ENCODE data around the gene TARS1.

The TARS1 gene

DNA sequence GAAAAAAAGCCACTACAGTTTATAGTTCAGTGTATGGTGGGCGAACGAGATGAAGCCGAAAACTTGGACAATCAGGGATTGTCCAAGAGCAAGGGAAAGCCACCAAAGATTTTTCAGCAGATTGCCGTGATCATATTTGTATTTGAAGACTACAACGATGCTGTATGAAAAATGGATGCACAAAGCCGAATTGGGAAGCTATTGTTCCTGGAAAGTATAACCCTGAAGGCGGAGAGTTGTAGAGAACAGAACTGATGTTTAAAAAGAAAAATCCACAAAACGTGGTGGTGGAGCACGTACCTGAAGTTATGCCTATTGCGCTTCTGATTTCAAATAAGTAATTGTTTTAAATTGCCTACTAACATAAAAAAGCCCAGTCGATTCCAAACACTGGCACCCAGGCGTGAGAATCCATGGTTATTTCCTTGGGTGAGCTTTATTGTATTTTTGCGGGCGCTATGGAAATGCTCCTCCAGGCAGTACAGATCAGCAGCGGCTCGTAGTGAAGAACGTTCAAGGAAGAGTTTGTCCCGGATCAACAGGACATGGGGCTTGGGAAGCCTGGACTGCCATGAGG, 772 bp upstream of the TARS1 start:
- H3K27ac ChIP-seq = peak overlapping the region; percentile 86
- TF ChIP-seq ZFX (IDR thresholded peaks at IDR 0.05) = no peak
- TF ChIP-seq, protein P1, sequence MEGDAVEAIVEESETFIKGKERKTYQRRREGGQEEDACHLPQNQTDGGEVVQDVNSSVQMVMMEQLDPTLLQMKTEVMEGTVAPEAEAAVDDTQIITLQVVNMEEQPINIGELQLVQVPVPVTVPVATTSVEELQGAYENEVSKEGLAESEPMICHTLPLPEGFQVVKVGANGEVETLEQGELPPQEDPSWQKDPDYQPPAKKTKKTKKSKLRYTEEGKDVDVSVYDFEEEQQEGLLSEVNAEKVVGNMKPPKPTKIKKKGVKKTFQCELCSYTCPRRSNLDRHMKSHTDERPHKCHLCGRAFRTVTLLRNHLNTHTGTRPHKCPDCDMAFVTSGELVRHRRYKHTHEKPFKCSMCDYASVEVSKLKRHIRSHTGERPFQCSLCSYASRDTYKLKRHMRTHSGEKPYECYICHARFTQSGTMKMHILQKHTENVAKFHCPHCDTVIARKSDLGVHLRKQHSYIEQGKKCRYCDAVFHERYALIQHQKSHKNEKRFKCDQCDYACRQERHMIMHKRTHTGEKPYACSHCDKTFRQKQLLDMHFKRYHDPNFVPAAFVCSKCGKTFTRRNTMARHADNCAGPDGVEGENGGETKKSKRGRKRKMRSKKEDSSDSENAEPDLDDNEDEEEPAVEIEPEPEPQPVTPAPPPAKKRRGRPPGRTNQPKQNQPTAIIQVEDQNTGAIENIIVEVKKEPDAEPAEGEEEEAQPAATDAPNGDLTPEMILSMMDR (conservative IDR thresholded peaks at IDR 0.05) = no peak

DNA sequence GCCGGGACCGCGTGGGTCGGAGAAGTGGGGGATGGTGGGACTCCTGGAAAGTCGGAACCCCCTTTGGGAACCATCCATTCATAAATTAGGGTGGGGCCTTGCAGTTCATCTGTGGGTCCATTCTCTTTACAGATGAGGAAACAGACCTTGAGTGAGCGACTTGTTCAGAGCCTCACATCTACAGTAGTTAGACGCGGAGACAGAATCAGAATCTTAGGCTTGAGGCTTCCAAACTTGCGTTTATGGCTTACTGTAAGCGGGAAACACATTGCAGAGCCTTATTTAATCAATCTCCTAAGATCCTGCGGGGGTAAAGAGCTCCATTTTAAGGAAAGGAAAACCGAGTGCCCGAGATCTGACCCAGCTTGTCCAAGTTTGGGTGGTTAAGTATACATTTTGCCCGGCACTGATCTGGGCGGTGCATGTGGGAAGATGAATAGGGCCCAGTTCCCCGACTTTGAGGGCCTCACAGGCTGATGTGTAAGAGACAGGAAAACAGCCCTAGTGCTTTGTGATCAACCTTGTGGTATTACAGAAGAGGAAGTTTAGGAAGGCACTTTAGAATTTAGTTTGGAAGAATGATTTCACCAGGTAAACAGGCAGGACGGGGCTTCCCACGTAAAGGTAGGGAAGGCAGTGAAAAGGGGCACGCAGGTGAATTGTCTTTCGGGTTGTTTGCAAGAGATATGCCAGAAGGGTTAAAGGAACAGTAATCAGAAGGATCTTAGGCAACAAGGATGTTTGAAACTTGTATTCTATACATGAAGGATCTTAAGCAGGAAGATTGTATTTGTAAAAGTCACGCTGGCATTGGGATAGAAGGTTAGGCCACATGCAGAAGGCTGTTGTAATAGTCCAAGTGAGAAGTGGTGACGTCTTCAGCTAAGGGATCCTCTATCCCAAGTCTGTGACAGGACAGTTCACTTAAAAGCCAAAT, 744 bp downstream of the TARS1 start:
- TF ChIP-seq ZFX (IDR thresholded peaks at IDR 0.05) = peak; percentile 30; the same call in 1 of the 2 replicates
- TF ChIP-seq, protein P1 (conservative IDR thresholded peaks at IDR 0.05) = no peak

DNA sequence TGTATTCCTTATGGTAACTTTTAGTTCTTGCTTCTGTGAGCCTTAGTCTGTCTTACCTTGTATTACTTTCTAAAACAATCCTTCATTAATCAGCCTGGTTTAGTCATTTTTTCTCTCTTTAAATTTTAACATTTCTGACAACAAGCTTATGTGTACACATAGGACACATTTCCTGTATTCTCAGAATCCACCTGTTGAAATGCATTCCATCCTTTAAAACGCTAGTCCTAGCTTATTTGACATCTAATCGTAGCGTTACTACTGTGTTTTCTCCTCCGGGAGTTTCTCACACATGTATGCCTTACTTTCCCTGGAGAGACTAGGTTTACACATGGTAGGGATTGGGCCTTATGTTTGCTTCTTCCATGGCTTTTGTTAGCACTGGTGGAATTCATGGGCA, 3.8 kb downstream of the TARS1 start:
- TF ChIP-seq, protein P1 (conservative IDR thresholded peaks at IDR 0.05) = no peak
- no peak for TF ChIP-seq ZFX (IDR thresholded peaks at IDR 0.05)
- H3K27ac ChIP-seq = no peak overlapping the region

More for the DNA sequence above, 744 bp downstream of the TARS1 start:
- H3K27ac ChIP-seq = peak overlapping the region; percentile 86

DNA sequence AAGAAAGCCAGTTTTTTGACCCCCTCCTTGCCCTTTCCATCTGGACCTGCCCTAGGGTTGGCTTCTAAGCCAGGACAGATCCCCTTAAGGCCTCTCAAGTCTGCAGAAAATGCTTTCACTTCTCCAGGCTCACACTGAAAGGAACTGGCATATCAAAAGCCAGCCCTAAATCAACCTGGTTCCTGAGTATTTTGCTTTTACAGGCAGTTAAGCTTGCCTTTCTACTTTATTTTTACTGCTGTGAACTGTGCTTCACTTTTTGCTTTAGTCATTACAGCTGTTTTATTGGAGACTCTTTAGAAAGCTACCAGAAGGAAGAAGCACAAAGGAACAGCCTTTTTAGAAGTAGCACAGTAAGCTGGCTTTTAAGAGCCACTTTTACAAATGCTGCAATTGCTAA, 5.0 kb downstream of the TARS1 start:
- TF ChIP-seq ZFX (IDR thresholded peaks at IDR 0.05) = no peak
- TF ChIP-seq, protein P1 (conservative IDR thresholded peaks at IDR 0.05) = no peak
- no peak overlapping the region for H3K27ac ChIP-seq

DNA sequence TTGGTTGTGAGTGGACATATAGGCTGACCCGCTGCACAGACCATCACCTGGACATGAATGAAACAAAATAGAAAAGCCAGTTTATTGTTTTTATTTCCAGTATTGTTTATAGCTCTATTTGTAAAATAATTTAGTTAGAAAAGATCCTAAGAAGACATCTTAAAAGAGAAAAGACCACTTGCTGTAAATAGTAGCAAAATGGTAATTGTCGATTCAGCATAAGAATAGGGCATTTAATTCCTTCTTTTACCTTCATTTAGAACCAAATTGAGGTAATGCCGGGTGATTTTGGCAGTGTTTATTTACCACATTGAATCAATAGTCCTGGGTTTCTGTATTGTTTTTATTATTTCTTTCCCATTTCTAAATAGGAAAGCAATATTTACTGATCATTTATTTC, 7.4 kb downstream of the TARS1 start:
- H3K27ac ChIP-seq = no peak overlapping the region
- TF ChIP-seq, protein P1 (conservative IDR thresholded peaks at IDR 0.05) = no peak
- no peak for TF ChIP-seq ZFX (IDR thresholded peaks at IDR 0.05)

DNA sequence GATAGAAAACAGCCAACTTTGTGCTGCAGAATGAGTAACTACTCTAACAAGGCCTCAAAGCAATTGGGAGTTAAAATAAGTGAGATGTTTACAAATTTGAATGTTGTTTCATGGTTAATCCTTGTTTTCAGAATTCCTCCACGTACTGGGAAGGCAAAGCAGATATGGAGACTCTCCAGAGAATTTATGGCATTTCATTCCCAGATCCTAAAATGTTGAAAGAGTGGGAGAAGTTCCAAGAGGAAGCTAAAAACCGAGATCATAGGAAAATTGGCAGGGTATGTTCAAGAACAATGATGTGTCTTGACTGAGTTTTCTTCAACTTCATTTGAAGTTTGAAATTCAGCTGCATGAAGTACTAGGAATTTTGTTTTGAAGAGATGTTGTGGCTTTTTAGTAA, 16.4 kb downstream of the TARS1 start:
- H3K27ac ChIP-seq = no peak overlapping the region
- TF ChIP-seq, protein P1 (conservative IDR thresholded peaks at IDR 0.05) = no peak
- no peak for TF ChIP-seq ZFX (IDR thresholded peaks at IDR 0.05)

DNA sequence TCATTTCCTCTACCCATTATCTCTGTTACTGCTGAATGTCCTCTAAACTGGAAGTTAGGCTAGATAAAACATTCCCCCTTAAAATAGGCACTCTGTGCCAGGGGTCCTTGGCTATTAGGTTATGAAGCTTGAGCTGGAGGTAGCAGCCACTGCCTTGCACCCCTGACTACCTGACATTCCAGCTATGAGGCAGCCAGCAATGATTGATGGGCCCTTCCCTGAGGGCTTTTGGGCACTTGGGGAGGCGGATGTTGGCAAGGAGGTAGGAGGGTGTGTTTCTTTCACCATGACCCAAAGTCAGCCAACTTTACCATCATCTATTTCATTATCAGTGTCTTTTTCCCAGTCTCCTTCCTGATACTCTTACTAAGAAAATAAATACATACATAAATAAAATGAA, 17.1 kb downstream of the TARS1 start:
- TF ChIP-seq ZFX (IDR thresholded peaks at IDR 0.05) = no peak
- TF ChIP-seq, protein P1 (conservative IDR thresholded peaks at IDR 0.05) = no peak
- no peak overlapping the region for H3K27ac ChIP-seq

All from C4-2B (cell line).